ENCODE measurements around the gene ITPRIP. TPM values are rescaled to one million over a fixed set of nuclear protein-coding genes. Genes with fewer than 3 reads are reported as not detected.

ITPRIP gene
- total RNA-seq, 1 donor from 2014 or later, result 19.8 TPM

- no peak for TF ChIP-seq CTCF (IDR thresholded peaks at IDR 0.05; ENCODE audit: partially characterized antibody, unreplicated experiment)
- Mint-ChIP-seq H3K27me3 (ENCODE audit: unreplicated experiment) (peaks cover 8% of the 10 kb centered on the region), H3K27ac (ENCODE audit: unreplicated experiment) (peak overlapping the region; percentile 93), H3K4me1 (ENCODE audit: low read depth, unreplicated experiment) (peaks cover 60% of the 10 kb centered on the region), H3K36me3 (ENCODE audit: unreplicated experiment) (no peaks in the 10 kb centered on the region), H3K9me3 (ENCODE audit: unreplicated experiment) (peaks cover 15% of the 10 kb centered on the region), H3K4me3 (ENCODE audit: unreplicated experiment) (peak overlapping the region; percentile 89)
- DNase-seq, result no peak
These were observed 4.4 kb downstream of the ITPRIP start for GRCh38 chr10:104333728-104334373.

- peaks cover 65% of the 10 kb centered on the region for H3K4me1 Mint-ChIP-seq (ENCODE audit: low read depth, unreplicated experiment)
- H3K4me3 Mint-ChIP-seq (ENCODE audit: unreplicated experiment), result peak overlapping the region; percentile 61
- H3K27me3 Mint-ChIP-seq (ENCODE audit: unreplicated experiment), result peaks cover 10% of the 10 kb centered on the region
- H3K9me3 Mint-ChIP-seq (ENCODE audit: unreplicated experiment), result peaks cover 18% of the 10 kb centered on the region
- peak overlapping the region; percentile 85 for H3K27ac Mint-ChIP-seq (ENCODE audit: unreplicated experiment)
- no peak for DNase-seq
- H3K36me3 Mint-ChIP-seq (ENCODE audit: unreplicated experiment), result no peaks in the 10 kb centered on the region
- no peak for TF ChIP-seq CTCF (IDR thresholded peaks at IDR 0.05; ENCODE audit: partially characterized antibody, unreplicated experiment)
These were observed 5.1 kb downstream of the ITPRIP start for GRCh38 chr10:104333032-104333727.

- peak overlapping the region; percentile 61 for H3K4me3 Mint-ChIP-seq (ENCODE audit: unreplicated experiment)
- H3K36me3 Mint-ChIP-seq (ENCODE audit: unreplicated experiment), result no peaks in the 10 kb centered on the region
- H3K27ac Mint-ChIP-seq (ENCODE audit: unreplicated experiment), result peak overlapping the region; percentile 85
- H3K4me1 Mint-ChIP-seq (ENCODE audit: low read depth, unreplicated experiment), result peaks cover 71% of the 10 kb centered on the region
- TF ChIP-seq CTCF (IDR thresholded peaks at IDR 0.05; ENCODE audit: partially characterized antibody, unreplicated experiment), result no peak
- peaks cover 10% of the 10 kb centered on the region for H3K27me3 Mint-ChIP-seq (ENCODE audit: unreplicated experiment)
- peaks cover 20% of the 10 kb centered on the region for H3K9me3 Mint-ChIP-seq (ENCODE audit: unreplicated experiment)
- no peak for DNase-seq
These were observed 5.8 kb downstream of the ITPRIP start for GRCh38 chr10:104332243-104333031.

GRCh38 chr10:104331208-104331838, 6.9 kb downstream of the ITPRIP start:
- no peak for TF ChIP-seq CTCF (IDR thresholded peaks at IDR 0.05; ENCODE audit: partially characterized antibody, unreplicated experiment)
- no peak for DNase-seq
- H3K36me3 Mint-ChIP-seq (ENCODE audit: unreplicated experiment), result no peaks in the 10 kb centered on the region
- H3K4me3 Mint-ChIP-seq (ENCODE audit: unreplicated experiment), result peak overlapping the region; percentile 45
- H3K9me3 Mint-ChIP-seq (ENCODE audit: unreplicated experiment), result peaks cover 16% of the 10 kb centered on the region
- peaks cover 75% of the 10 kb centered on the region for H3K4me1 Mint-ChIP-seq (ENCODE audit: low read depth, unreplicated experiment)
- peak overlapping the region; percentile 86 for H3K27ac Mint-ChIP-seq (ENCODE audit: unreplicated experiment)
- H3K27me3 Mint-ChIP-seq (ENCODE audit: unreplicated experiment), result peaks cover 16% of the 10 kb centered on the region

Measured in glutamatergic neuron (in vitro differentiated cells).